Measurements from ENCODE around the gene SLC39A9. TPM values are rescaled to one million over a fixed set of nuclear protein-coding genes. Genes with fewer than 3 reads are reported as not detected.

The SLC39A9 gene
- total and polyA plus RNA-seq, 2 of the 4 experiments (the other 2 are of a cell fraction) = 41.4 to 168 TPM

GRCh38 chr14:69443296-69443805 lies 44.9 kb downstream of the SLC39A9 start:
- no peak for ATAC-seq (ENCODE audit: low read depth)
- Histone ChIP-seq H3K56ac (ENCODE audit: extremely low read depth, insufficient read depth, low read length) (no peak overlapping the region), H2AK9ac (replicated peaks; ENCODE audit: low read depth, low read length, poor library complexity) (peak overlapping the region; percentile 78), H3K4me2 (ENCODE audit: low read depth, low read length) (no peak overlapping the region), H3K14ac (replicated peaks; ENCODE audit: low read depth, low read length) (no peak overlapping the region; the same call in 1 of the 2 replicates), H3K9me1 (ENCODE audit: insufficient read depth, low read length) (peaks cover 16% of the 10 kb centered on the region), H2AFZ (replicated peaks; ENCODE audit: low read length, poor library complexity) (no peak overlapping the region), H3K27me3 (ENCODE audit: control insufficient read depth, insufficient read depth, low read length) (no peaks in the 10 kb centered on the region), H2AK5ac (ENCODE audit: low read depth, low read length) (no peak overlapping the region), H3K4me3 (ENCODE audit: insufficient read depth, low read depth, low read length) (no peak overlapping the region), H3K27ac (ENCODE audit: insufficient read depth, low read length) (no peak overlapping the region), H4K20me1 (ENCODE audit: insufficient read depth, low read length) (peaks cover 4% of the 10 kb centered on the region), H4K8ac (ENCODE audit: low read depth in 2 of 2, low read length in 2 of 2) (peak overlapping the region in 1 of 2 experiments; percentile 31; a peak in 1 of 4 replicates), H2BK15ac (ENCODE audit: low read depth, low read length) (no peak overlapping the region), H4K91ac (ENCODE audit: insufficient read depth, low read depth, low read length) (no peak overlapping the region), H2BK20ac (ENCODE audit: low read depth, low read length) (no peak overlapping the region), H3K9me3 (ENCODE audit: control insufficient read depth, insufficient read depth, low read length) (no peaks in the 10 kb centered on the region), H4K5ac (ENCODE audit: low read depth, low read length) (no peak overlapping the region), H3K4ac (ENCODE audit: low read depth, low read length) (no peak overlapping the region), H3K36me3 (ENCODE audit: control insufficient read depth, insufficient read depth, low read length) (peaks cover 12% of the 10 kb centered on the region), H3K79me1 (ENCODE audit: low read depth in 1 of 2, low read length in 2 of 2) (peaks cover 30 to 46% of the 10 kb centered on the region in 2 experiments), H3K4me1 (ENCODE audit: control insufficient read depth, insufficient read depth, low read length) (no peaks in the 10 kb centered on the region), H2BK5ac (ENCODE audit: low read depth, low read length, poor library complexity, severe bottlenecking) (no peak overlapping the region), H3K18ac (ENCODE audit: low read depth, low read length) (no peak overlapping the region), H3K9ac (ENCODE audit: low read depth, low read length) (no peak overlapping the region), H3K23ac (ENCODE audit: low read depth, low read length) (no peak overlapping the region; the same call in 1 of the 2 replicates), H2BK120ac (ENCODE audit: low read depth, low read length) (no peak overlapping the region)
- TF ChIP-seq MXI1 (IDR thresholded peaks at IDR 0.05; ENCODE audit: borderline replicate concordance, low read depth, low read length) = no peak
- TF ChIP-seq RFX5 (IDR thresholded peaks at IDR 0.05; ENCODE audit: low read depth, low read length) = no peak
- TF ChIP-seq CHD1 (IDR thresholded peaks at IDR 0.05; ENCODE audit: low read depth, low read length) = no peak
- TF ChIP-seq RCOR1 (IDR thresholded peaks at IDR 0.05; ENCODE audit: insufficient replicate concordance, low read length) = no peak
- no peak for TF ChIP-seq CTCF (conservative IDR thresholded peaks at IDR 0.05; ENCODE audit: low read depth, low read length)
- dilution Hi-C loops (cut with HindIII; ENCODE audit: low sequenced_read_pairs, unreplicated experiment) = no loop called here
- intact Hi-C loops (cut with micrococcal nuclease) = no loop called here
- ChIA-PET POLR2A (ENCODE audit: unreplicated experiment) (no interaction called here), CTCF (no interaction called here)
- DNase-seq = no peak
- in situ Hi-C loops (cut with MboI; ENCODE audit: low sequenced_read_pairs) = no loop called here
- BruUV-seq (replicated peaks) = no TSS peak
- WGBS, 2 experiments (ENCODE audit: extremely low coverage in 2 of 2, insufficient read length in 1 of 2) = no CpG with 5 or more reads among the region's 5 CpGs
